GM23338 (cell line): ENCODE measurements around the gene FGF4. TPM values are rescaled to one million over a fixed set of nuclear protein-coding genes. Genes with fewer than 3 reads are reported as not detected.

Experiments used
- CTCF ChIP-seq, 2 experiments: fragments of 200-600 bp in 1 of 2; sonication (generic) in 1 of 2; conservative IDR thresholded peaks; 2 replicates each; pipeline versions ENCODE4 v1.5.1 to v1.6.1; 2016 to 2017; ENCODE audit warnings: antibody characterized with exemption in 2 of 2, low read depth in 2 of 2, mild to moderate bottlenecking in 2 of 2, moderate library complexity in 1 of 2
- EZH2phosphoT487 ChIP-seq: fragments of 200-600 bp; sonication (generic); IDR thresholded peaks from one replicate; pipeline ENCODE4 v1.8.1; 2018; ENCODE audit warnings: antibody characterized with exemption; ENCODE audit not compliant: unreplicated experiment
- polyA plus RNA-seq: library from polyadenylated mRNA; unstranded; fragments of >200 nt; fragmentation: Nextera tagmentation; extraction: Ambion mirVana; gene quantifications from 2 replicates; pipeline ENCODE4 v1.2.1, GENCODE V29; 2016
- total RNA-seq: library from RNA; depleted of rRNA; stranded (reverse); fragments of >200 nt; shearing (Covaris generic); gene quantifications from 2 replicates; pipeline ENCODE4 v1.2.3, GENCODE V29; 2014
- TF ChIP-seq, protein P1 (sequence below): fragments of 250-450 bp; sonication (Bioruptor Pico); IDR thresholded peaks from 2 replicates; pipeline ENCODE4 v1.5.0; 2020; ENCODE audit warnings: mild to moderate bottlenecking, moderate library complexity
- TF ChIP-seq, protein P2 (sequence below): IDR thresholded peaks from one replicate; pipeline ENCODE4 v1.6.1; 2018; ENCODE audit warnings: antibody characterized with exemption; ENCODE audit not compliant: unreplicated experiment

FGF4 gene
- total and polyA plus RNA-seq, 2 experiments from 2014 or later: 4.8 to 13.1 TPM

GRCh38 chr11:69744435-69744834, 30.7 kb downstream of the FGF4 start (continued):
- TF ChIP-seq, protein P1, sequence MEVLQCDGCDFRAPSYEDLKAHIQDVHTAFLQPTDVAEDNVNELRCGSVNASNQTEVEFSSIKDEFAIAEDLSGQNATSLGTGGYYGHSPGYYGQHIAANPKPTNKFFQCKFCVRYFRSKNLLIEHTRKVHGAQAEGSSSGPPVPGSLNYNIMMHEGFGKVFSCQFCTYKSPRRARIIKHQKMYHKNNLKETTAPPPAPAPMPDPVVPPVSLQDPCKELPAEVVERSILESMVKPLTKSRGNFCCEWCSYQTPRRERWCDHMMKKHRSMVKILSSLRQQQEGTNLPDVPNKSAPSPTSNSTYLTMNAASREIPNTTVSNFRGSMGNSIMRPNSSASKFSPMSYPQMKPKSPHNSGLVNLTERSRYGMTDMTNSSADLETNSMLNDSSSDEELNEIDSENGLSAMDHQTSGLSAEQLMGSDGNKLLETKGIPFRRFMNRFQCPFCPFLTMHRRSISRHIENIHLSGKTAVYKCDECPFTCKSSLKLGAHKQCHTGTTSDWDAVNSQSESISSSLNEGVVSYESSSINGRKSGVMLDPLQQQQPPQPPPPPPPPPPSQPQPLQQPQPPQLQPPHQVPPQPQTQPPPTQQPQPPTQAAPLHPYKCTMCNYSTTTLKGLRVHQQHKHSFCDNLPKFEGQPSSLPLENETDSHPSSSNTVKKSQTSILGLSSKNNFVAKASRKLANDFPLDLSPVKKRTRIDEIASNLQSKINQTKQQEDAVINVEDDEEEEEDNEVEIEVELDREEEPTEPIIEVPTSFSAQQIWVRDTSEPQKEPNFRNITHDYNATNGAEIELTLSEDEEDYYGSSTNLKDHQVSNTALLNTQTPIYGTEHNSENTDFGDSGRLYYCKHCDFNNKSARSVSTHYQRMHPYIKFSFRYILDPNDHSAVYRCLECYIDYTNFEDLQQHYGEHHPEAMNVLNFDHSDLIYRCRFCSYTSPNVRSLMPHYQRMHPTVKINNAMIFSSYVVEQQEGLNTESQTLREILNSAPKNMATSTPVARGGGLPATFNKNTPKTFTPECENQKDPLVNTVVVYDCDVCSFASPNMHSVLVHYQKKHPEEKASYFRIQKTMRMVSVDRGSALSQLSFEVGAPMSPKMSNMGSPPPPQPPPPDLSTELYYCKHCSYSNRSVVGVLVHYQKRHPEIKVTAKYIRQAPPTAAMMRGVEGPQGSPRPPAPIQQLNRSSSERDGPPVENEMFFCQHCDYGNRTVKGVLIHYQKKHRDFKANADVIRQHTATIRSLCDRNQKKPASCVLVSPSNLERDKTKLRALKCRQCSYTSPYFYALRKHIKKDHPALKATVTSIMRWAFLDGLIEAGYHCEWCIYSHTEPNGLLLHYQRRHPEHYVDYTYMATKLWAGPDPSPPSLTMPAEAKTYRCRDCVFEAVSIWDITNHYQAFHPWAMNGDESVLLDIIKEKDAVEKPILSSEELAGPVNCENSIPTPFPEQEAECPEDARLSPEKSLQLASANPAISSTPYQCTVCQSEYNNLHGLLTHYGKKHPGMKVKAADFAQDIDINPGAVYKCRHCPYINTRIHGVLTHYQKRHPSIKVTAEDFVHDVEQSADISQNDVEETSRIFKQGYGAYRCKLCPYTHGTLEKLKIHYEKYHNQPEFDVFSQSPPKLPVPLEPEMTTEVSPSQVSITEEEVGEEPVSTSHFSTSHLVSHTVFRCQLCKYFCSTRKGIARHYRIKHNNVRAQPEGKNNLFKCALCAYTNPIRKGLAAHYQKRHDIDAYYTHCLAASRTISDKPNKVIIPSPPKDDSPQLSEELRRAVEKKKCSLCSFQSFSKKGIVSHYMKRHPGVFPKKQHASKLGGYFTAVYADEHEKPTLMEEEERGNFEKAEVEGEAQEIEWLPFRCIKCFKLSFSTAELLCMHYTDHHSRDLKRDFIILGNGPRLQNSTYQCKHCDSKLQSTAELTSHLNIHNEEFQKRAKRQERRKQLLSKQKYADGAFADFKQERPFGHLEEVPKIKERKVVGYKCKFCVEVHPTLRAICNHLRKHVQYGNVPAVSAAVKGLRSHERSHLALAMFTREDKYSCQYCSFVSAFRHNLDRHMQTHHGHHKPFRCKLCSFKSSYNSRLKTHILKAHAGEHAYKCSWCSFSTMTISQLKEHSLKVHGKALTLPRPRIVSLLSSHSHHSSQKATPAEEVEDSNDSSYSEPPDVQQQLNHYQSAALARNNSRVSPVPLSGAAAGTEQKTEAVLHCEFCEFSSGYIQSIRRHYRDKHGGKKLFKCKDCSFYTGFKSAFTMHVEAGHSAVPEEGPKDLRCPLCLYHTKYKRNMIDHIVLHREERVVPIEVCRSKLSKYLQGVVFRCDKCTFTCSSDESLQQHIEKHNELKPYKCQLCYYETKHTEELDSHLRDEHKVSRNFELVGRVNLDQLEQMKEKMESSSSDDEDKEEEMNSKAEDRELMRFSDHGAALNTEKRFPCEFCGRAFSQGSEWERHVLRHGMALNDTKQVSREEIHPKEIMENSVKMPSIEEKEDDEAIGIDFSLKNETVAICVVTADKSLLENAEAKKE (CRISPR knock-in tag): no peak
- TF ChIP-seq CTCF (conservative IDR thresholded peaks at IDR 0.05; ENCODE audit: low read depth in 2 of 2) (no peak), EZH2phosphoT487 (no peak)
- TF ChIP-seq, protein P2, sequence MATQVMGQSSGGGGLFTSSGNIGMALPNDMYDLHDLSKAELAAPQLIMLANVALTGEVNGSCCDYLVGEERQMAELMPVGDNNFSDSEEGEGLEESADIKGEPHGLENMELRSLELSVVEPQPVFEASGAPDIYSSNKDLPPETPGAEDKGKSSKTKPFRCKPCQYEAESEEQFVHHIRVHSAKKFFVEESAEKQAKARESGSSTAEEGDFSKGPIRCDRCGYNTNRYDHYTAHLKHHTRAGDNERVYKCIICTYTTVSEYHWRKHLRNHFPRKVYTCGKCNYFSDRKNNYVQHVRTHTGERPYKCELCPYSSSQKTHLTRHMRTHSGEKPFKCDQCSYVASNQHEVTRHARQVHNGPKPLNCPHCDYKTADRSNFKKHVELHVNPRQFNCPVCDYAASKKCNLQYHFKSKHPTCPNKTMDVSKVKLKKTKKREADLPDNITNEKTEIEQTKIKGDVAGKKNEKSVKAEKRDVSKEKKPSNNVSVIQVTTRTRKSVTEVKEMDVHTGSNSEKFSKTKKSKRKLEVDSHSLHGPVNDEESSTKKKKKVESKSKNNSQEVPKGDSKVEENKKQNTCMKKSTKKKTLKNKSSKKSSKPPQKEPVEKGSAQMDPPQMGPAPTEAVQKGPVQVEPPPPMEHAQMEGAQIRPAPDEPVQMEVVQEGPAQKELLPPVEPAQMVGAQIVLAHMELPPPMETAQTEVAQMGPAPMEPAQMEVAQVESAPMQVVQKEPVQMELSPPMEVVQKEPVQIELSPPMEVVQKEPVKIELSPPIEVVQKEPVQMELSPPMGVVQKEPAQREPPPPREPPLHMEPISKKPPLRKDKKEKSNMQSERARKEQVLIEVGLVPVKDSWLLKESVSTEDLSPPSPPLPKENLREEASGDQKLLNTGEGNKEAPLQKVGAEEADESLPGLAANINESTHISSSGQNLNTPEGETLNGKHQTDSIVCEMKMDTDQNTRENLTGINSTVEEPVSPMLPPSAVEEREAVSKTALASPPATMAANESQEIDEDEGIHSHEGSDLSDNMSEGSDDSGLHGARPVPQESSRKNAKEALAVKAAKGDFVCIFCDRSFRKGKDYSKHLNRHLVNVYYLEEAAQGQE: no peak
